Measurements from ENCODE around the gene TTC4. TPM values are rescaled to one million over a fixed set of nuclear protein-coding genes. Genes with fewer than 3 reads are reported as not detected.

Gene TTC4
- total RNA-seq, 1 donor from 2014 or later: 12.7 TPM

DNA sequence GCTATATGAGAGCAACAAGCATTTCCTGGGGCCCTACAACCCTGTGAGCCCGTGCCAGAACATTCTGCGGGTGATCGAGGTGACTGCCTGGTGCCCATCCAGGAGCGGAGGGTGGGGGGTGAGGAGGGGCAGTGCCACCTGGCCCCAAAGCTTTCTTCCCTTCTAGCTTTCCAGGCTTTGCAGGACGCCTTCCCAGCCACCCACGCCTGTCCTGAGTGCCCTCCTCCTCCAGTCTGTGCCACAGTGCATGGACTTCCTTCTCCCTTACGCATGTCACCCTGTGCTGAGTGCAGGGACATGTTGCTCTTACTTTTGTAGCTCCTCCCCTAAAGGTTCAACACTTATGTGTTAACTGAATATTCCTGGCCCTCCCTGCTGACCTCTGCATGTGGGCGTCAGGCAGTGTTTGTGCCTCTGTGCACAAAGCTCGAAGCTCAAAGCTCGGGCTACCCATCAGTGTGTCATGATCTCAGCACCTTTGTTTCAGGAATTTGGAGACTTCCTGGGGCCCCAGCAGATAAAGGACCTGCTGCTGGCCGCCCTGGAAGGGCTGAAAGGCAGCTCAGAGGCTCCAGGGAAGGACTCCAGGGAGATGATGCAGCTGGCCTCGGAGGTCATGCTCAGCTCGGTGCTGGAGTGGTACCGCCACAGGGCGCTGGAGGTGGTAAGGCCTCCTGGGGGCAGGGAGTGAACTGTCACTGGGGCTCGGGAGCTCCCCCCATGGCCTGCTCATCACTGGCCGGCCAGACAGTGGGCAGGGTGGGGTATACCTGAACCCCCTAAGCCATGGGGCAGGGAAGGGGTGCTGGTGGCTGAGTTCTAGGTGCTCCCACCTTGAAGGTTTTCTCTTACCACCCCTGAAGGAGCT, 36.7 kb upstream of the TTC4 start:
- Mint-ChIP-seq H3K9me3 (ENCODE audit: low read depth) (no peaks in the 10 kb centered on the region), H3K36me3 (ENCODE audit: low read depth) (no peaks in the 10 kb centered on the region), H3K4me1 (ENCODE audit: low read depth) (no peaks in the 10 kb centered on the region), H3K27ac (ENCODE audit: unreplicated experiment) (no peak overlapping the region), H3K4me3 (ENCODE audit: unreplicated experiment) (no peak overlapping the region), H3K27me3 (ENCODE audit: low read depth) (peaks cover 21% of the 10 kb centered on the region)
- DNase-seq (ENCODE audit: low spot score): peak; percentile 75
- TF ChIP-seq, protein P1, sequence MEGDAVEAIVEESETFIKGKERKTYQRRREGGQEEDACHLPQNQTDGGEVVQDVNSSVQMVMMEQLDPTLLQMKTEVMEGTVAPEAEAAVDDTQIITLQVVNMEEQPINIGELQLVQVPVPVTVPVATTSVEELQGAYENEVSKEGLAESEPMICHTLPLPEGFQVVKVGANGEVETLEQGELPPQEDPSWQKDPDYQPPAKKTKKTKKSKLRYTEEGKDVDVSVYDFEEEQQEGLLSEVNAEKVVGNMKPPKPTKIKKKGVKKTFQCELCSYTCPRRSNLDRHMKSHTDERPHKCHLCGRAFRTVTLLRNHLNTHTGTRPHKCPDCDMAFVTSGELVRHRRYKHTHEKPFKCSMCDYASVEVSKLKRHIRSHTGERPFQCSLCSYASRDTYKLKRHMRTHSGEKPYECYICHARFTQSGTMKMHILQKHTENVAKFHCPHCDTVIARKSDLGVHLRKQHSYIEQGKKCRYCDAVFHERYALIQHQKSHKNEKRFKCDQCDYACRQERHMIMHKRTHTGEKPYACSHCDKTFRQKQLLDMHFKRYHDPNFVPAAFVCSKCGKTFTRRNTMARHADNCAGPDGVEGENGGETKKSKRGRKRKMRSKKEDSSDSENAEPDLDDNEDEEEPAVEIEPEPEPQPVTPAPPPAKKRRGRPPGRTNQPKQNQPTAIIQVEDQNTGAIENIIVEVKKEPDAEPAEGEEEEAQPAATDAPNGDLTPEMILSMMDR (IDR thresholded peaks at IDR 0.05): no peak

DNA sequence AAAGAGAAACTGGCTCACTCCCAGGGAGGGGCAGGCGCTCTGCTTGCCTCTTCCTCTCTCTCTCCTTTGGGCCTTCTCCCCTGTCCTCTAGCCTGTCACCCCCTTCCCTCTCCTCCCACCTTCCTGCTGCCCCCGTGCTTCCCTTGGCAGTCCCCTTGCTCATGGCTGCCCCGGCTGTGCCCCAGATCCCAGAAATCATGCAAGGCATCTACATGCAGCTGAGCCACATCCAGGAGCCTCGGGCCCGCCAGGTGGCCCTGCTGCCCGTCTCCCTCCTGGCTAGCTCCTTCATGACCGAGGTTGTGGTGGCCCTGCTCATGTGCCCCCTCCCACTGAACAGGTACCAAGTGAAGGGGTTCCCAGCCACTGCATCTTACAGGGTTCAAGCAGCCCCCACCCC, 36.0 kb upstream of the TTC4 start:
- no peaks in the 10 kb centered on the region for H3K4me1 Mint-ChIP-seq (ENCODE audit: low read depth)
- no peaks in the 10 kb centered on the region for H3K36me3 Mint-ChIP-seq (ENCODE audit: low read depth)
- no peaks in the 10 kb centered on the region for H3K9me3 Mint-ChIP-seq (ENCODE audit: low read depth)
- TF ChIP-seq, protein P1 (IDR thresholded peaks at IDR 0.05): no peak
- H3K4me3 Mint-ChIP-seq (ENCODE audit: unreplicated experiment): no peak overlapping the region
- H3K27me3 Mint-ChIP-seq (ENCODE audit: low read depth): peaks cover 27% of the 10 kb centered on the region
- H3K27ac Mint-ChIP-seq (ENCODE audit: unreplicated experiment): no peak overlapping the region
- DNase-seq (ENCODE audit: low spot score): peak; percentile 79

DNA sequence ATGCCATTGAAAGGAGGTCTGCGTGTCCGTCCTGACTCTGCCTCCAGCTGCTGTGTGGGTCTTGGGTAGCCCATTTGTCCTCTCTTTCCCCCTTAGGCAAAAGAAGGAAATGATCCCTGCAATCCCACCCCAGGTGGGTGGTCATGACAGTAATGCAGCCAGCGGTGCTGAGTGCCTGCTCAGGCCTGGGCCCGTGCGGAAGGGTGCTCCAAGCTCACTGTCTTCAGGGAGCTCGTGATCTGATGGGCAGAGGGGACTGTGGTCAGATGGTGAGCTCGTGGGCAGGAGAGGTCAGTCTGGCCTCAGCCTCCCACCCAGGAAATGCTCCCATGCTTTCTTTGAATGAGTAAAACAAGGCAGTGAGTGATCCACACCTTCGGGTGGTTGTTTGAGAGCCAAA, 35.3 kb upstream of the TTC4 start:
- Mint-ChIP-seq H3K9me3 (ENCODE audit: low read depth) (no peaks in the 10 kb centered on the region), H3K36me3 (ENCODE audit: low read depth) (no peaks in the 10 kb centered on the region), H3K4me3 (ENCODE audit: unreplicated experiment) (no peak overlapping the region), H3K4me1 (ENCODE audit: low read depth) (no peaks in the 10 kb centered on the region), H3K27me3 (ENCODE audit: low read depth) (peaks cover 29% of the 10 kb centered on the region), H3K27ac (ENCODE audit: unreplicated experiment) (no peak overlapping the region)
- DNase-seq (ENCODE audit: low spot score): peak; percentile 57
- TF ChIP-seq, protein P1 (IDR thresholded peaks at IDR 0.05): no peak

DNA sequence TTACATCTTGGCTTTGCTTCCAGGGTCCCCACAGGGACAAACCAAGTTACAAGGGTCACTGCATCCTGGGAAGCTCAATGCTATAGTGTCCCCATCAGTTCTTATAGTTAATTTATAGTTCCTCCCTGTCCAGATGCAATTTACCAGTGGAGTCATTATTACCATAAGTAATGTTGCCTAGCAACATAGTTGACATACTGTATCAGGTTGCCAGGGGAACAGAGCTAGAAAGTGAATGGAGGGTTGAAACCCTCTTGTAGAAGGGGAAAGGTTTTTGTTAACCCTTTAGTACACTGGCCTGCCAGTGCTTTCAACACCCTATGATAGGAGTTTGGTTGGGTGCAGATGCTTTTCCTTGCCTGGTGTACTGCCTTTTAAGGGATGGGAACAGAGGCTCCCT, 34.3 kb upstream of the TTC4 start:
- DNase-seq (ENCODE audit: low spot score): no peak
- TF ChIP-seq, protein P1 (IDR thresholded peaks at IDR 0.05): no peak
- Mint-ChIP-seq H3K27ac (ENCODE audit: unreplicated experiment) (no peak overlapping the region), H3K4me1 (ENCODE audit: low read depth) (no peaks in the 10 kb centered on the region), H3K9me3 (ENCODE audit: low read depth) (no peaks in the 10 kb centered on the region), H3K27me3 (ENCODE audit: low read depth) (peaks cover 29% of the 10 kb centered on the region), H3K36me3 (ENCODE audit: low read depth) (no peaks in the 10 kb centered on the region), H3K4me3 (ENCODE audit: unreplicated experiment) (no peak overlapping the region)

DNA sequence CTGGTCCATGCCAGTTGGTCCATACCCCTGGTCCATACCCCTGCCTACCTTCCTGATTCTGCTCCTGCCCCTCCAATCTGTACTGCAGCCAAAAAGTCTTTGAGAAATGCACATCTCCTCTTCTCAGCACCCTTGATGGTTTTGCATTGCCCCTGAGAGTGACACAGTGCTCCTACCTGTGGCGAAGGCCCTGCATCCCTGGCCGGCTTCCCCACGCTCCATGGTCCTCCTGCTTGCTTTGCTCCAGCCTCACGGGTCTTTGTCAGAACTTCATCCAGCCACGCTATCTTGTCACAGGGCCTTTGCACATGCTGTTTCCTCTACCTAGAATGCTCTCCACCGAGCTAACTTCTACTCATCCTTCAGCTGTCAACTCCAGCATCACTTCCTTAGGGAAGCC, 32.2 kb upstream of the TTC4 start:
- H3K4me1 Mint-ChIP-seq (ENCODE audit: low read depth): no peaks in the 10 kb centered on the region
- no peak overlapping the region for H3K4me3 Mint-ChIP-seq (ENCODE audit: unreplicated experiment)
- DNase-seq (ENCODE audit: low spot score): peak; percentile 56
- no peak overlapping the region for H3K27ac Mint-ChIP-seq (ENCODE audit: unreplicated experiment)
- H3K36me3 Mint-ChIP-seq (ENCODE audit: low read depth): no peaks in the 10 kb centered on the region
- H3K9me3 Mint-ChIP-seq (ENCODE audit: low read depth): no peaks in the 10 kb centered on the region
- TF ChIP-seq, protein P1 (IDR thresholded peaks at IDR 0.05): no peak
- peaks cover 20% of the 10 kb centered on the region for H3K27me3 Mint-ChIP-seq (ENCODE audit: low read depth)

All from chondrocyte (in vitro differentiated cells).